Measurements from ENCODE around the gene LY6G5B. TPM values are rescaled to one million over a fixed set of nuclear protein-coding genes. Genes with fewer than 3 reads are reported as not detected.
"Not testable (repeated sequence)": the region's sequence is repeated elsewhere in the genome, so short reads cannot be mapped to it uniquely, and the experiment has no call there.

LY6G5B gene
- total RNA-seq, 1 donor from 2014 or later, result 2.6 TPM

DNA sequence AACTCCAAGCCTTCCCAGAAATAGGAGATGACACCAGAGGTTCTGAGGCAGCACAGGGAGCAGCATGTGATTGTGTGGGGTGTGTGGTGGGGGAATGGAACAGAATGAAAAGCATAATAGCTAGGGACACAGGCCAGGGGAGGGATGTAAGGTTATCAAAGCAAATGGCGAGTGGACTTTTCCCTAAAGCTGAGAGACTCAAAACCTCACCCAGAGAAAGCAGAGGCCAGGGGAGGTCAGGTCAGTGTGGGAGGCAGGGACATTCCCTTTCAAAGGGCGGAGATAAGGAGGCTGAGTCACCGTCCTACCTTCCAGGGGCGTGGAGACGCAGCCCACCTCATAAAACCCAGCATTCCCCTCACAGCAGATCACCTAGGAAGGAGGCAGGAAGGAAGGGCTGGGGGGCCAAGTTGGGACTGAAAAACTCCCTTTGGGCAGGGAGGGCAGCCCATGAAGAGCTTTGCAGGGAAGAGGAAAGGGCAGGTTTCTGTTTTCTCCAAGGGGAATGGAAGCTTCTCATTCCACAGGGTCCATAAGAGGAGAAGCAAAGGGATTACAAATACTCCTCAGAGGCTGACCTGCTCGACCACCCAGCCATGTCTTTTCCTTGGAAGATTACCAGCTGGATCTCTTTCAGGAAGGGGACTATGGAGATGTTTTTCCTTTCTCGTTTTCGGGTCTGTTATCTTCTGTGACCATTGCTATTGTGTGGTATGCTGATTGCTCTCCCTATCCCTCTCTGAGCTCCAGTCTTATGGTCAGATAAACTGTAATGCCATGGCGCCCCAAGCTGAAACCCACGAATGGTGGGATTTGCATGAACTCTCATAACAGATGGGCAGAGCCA is 20.7 kb downstream of the LY6G5B start:
- no peak for DNase-seq (ENCODE audit: low read depth)

DNA sequence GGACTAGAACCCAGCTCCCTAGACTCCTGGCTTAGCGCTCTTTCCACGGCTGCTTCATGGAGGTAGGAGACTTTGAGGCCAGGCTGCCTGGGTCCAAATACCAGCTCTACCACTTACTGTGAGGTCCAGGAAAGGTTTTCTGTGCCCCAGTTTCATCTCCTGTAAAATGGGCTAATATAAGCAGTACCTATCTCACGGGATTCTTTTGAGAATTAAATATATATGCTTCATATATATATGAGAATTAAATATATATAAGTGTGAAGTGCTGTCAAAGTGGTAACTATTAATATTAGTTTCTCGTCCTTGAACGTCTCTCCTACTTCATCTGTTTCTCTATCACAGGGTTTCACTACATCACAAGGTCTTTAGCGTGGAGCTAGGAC is 21.3 kb downstream of the LY6G5B start:
- DNase-seq (ENCODE audit: low read depth), result no peak

DNA sequence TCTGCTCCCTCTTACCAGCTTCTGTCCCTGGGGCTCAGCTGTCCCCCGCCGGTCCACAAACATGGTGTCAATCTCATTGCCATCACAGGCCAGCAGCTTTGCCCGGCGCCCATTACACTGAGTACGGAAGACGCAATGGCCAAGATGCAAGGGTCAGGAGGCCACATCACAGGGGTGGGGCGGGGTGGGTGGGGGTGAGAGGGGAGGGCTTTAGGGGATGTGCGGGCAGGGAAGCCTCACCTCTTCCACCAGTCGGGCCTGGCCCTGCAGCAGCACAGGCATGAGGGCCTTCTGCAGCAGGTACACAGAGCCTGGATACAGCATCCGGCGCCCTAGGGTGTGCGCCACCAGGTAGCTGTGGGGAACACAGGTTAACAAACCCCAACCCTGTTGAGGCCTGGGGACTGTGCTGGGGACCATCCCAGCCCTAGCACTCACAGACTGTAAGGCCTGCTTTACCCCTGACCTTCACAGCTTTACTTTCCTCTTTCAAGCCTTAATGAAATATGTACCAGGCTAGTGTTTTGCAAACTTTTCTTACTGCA is 21.9 kb downstream of the LY6G5B start:
- DNase-seq (ENCODE audit: low read depth), result no peak

DNA sequence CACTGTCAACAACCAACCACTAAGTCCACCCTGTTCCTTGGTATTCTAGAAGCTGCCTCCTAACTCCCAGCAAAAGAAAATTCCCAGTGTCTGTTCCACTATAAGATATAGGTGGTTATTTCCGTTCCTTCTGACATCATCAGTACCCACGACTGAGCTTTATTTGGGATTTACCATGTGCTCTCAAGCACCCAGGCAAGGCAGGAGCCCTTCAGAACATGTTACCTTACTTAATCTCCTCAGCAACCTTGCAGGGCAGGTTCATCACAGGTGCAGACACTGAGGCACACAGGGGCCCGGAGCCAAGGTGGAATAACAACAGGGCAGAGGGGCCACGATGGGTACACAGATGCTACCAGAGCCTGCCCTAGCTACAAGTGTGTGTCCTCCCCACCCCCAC is 22.6 kb downstream of the LY6G5B start:
- DNase-seq (ENCODE audit: low read depth), result no peak

DNA sequence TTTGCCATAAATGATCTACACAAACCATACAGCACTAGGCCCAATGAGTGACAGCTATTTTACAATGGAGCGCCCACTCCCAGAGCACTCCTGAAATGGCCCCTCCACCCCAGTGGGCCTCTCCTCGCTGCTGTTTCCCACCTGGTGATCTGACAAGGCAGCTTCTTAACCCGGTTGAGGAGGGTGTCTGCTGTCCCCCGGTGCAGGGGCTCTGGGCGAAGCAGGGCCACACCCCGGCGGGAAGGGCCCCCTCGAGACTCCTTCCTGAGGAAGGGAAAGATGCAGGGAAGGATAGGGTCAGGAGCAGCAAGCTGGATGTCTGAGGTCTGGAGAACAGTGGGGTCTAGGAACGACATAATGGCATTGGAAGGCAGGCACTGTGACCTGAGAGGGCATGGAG is 23.1 kb downstream of the LY6G5B start:
- DNase-seq (ENCODE audit: low read depth), result no peak

DNA sequence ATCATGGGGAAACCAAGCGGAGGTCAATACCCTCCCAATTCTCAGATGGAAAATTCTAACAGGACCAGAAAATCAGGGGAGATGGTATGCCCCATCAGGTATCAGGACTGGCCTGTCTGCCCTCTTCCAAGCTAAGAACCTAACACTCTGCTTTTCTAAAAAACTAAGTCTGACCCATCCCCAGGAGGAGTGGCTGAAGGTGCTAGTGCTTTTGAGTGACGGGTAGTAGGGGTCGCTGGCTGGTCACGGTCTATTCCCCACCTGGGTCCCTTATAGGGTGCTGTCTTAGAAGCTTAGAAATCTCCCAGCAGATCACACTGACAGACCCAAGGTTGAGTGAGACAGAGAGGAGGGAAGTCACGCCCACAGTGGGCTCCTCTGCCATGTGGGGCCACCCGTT is 23.8 kb downstream of the LY6G5B start:
- DNase-seq (ENCODE audit: low read depth), result no peak

DNA sequence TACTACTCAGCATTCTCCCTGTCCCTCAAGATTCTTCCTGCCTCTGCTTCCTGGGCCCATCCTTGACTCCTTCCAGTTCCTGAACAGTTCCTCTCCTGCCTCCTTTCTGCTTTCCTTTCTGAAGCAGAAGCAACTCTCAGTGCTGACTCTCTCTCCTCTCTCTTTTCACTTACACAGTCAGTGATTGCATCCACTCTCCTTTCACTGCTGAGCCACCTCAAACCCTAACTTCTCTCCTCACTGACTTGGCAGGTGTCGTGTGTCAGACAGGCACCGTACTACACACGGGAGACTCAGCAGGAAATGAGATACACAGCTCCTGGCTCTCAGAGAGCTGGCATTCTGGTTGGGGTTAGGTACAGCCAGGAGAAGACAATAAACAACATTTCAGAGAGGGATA is 27.8 kb downstream of the LY6G5B start:
- no peak for DNase-seq (ENCODE audit: low read depth)

DNA sequence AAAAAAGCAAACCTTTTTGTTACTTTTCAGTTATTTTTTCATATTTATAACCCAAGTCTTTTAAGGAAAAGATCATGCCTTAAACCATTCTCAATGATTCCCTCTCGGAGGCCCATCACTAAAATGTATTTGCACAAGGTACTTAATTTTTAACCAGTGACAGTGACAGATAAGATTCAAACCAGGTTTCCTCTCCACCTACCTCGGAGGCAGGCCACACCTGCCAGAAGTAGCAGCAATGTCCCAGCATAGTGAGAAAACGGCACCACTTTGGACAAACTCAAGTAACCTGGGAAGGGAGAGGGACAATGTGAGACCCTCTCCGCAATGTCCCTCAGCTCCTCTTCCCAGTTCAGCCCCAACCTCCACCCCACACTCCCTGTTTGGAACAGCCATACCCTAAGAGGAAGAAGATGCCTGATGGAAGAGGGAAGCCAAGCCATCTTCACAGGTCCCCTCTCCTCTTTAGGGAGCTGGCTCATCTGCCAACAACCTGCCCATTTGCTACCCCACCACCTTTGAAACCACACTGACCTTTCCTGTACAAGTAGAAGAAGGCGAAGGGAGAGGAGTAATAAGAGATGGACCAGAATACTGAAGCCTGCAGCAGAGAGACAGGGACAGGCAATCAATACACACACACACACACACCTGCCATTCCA is 31.1 kb downstream of the LY6G5B start:
- DNase-seq (ENCODE audit: low read depth), result no peak

DNA sequence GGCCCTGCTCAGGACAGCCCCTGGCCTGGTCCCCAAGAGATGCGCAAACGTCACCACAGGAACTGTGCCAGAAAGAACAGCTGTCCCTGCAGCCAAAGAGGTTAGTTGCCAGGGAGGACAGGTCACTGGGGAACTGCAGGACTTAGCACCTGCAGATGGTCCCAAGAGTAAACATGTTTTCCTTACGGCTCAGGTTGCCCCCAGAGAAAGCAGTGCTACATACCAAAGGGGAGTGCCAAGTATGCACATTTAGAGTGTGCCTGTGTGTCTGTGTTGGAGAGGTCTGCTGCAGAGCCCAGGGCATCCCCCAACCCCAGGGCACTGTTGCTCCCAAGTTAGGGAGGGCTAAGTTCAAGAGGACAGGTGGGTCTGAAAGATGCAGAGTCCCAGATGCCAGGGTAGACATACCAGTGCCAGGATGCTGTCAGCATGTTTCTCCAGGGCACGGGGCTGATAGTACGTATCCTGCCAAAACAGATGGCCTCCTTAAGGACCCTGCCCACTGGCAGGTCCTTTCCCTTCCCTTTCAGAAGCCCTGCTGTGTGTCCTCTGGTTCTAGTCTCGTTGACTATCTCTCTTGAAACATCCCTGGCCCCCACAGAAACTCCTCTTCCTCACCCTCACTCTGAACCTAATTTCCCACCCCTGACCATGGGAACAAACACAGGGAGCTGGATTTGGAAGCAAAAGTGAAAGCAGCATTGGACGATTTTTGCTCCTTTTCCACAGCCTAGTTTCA is 32.1 kb downstream of the LY6G5B start:
- no peak for DNase-seq (ENCODE audit: low read depth)

DNA sequence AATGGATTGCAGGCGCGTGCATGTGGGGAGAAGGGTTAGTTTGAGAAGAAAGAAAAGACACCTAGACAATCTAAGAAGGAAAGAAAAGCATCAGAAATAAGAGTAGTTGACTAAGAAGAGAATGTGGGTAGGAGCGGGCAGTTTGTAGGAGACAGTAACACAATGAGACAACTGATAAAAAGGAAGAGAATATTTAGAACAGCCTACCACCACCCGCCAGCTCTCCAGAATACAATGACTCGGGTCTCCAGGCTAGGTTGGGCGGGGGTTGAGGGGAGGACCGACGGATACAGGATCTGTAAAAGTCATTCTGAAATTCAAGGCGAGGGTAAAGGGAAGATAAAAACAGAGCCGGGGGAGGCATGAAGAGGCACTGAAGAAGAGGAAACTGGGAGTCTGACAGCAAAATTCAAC is 32.6 kb downstream of the LY6G5B start:
- DNase-seq (ENCODE audit: low read depth), result no peak

DNA sequence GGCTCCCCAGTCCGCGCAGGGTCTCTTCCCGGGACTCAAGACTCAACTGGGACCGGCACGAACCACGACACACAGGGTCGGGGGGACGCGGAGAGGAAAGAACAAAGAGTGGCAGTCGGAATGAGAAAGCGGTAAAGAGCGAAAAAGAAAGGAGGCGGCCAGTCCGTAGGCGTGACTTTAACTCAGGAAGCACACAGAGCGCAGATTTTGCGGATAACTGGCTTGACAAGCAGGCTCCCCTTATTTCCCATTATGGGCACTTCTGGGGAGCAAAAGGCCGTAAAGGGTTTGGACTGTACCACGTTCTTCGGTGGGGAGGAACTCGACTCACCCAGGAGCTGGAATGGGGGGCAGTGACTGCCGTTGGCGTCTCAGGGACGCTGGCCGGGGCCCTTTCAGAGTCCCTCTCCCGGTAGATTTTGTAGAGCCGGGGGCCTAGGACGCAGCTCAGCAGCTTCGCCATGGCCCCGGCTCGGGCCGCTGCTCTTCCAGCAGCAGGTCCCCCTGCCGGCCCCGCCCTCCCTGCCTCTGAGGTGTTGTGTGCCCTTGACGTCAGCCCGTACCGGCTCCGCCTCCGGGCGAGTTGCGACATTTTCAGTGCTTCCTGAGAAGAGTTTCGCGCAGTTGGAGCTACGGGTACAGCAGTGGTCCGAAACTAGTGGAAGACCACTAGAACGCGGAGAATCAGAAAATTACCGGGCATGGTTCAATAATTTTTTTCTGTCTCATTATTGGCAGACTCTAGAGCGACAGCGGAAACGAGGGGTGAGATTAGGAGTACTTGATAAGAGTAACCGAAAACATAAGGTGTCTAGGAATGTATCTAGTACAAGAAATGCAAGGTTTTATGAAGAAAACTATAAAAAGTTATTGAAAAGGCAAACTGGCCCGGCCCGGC is 33.3 kb downstream of the LY6G5B start, which contains the start of gene ABHD16A:
TSS of gene ABHD16A (minus strand) at position 506 of the 898 bp plus-strand sequence. CDS start at position 463, 43 bp downstream.
- DNase-seq (ENCODE audit: low read depth), result peak; percentile 96

DNA sequence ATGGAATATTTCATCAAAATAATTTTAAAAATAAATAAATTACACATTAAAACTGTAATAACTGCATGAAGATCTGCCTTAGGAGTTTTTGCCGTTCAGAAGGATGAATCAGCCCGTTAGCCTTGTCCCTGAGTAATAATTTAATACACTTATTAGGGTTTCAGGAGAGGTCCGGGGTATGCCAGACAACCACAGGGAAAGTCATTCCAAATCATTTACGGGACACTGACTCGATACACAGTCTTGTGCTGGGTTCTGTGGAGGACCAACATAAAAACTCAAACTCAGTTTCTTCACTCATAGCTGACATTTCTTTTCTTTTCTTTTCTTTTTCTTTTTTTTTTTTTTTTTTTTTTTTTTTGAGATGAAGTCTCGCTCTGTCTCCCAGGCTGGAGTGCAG is 36.2 kb downstream of the LY6G5B start:
- no peak for DNase-seq (ENCODE audit: low read depth)

DNA sequence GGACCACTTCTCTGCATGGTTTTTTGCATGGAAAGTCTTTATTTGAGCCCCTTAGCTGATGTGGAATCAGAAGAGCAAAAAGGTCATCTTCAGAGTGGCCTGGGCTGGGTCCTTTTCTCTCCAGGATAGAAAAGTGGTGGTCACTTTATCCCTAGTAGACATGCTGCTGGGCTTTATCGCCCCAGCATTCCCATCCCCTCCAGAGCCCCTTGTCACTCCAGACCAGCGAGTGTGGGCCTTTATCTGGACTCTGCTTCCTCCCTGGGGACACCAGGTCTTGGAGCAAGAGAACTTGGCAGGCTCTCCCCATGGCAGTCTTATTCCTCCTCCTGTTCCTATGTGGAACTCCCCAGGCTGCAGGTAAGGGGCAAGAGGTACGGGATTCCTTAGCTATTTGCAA is 36.8 kb downstream of the LY6G5B start, which contains the start of gene LY6G6F:
TSS of gene LY6G6F (plus strand) at position 268 of the 400 bp plus-strand sequence. CDS start at position 309, 41 bp downstream.
- DNase-seq (ENCODE audit: low read depth), result no peak

DNA sequence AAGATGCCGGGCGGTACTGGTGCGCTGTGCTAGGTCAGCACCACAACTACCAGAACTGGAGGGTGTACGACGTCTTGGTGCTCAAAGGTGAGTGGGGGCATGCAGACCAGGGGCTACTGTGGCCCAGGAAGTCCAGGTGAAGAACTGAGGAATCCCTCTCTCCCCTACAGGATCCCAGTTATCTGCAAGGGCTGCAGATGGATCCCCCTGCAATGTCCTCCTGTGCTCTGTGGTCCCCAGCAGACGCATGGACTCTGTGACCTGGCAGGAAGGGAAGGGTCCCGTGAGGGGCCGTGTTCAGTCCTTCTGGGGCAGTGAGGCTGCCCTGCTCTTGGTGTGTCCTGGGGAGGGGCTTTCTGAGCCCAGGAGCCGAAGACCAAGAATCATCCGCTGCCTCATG is 37.9 kb downstream of the LY6G5B start:
- DNase-seq (ENCODE audit: low read depth), result no peak

DNA sequence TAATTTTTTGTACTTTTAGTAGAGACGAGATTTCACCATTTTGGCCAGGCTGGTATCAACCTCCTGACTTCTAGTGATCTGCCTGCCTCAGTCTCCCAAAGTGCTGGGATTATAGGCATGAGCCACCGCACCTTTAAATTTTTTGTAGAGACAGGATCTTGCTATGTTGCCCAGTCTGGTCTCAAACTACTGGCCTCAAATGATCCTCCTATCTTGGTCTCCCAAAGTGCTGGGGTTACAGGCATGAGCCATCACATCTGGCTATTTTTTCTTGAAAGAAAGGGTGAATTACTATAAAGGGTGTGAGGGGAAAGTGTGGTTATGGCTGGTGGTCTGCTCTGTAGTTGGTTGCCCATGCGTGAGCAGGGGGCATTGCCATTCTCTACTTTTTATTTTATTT is 38.4 kb downstream of the LY6G5B start:
- no peak for DNase-seq (ENCODE audit: low read depth)

DNA sequence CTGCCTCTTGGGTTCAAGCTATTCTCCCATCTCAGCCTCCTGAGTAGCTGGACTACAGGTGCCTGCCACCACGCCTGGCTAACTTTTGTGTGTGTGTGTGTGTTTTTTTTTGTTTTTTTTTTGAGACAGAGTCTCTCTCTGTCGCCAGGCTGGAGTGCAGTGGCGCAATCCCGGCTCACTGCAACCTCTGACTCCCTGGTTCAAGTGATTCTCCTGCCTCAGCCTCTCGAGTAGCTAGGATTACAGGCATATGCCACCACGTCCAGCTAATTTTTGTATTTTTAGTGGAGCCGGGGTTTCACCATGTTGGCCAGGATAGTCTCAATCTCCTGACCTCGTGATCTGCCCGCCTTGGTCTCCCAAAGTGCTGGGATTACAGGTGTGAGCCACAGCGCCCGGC is 39.4 kb downstream of the LY6G5B start:
- DNase-seq (ENCODE audit: low read depth), result not testable (repeated sequence)

DNA sequence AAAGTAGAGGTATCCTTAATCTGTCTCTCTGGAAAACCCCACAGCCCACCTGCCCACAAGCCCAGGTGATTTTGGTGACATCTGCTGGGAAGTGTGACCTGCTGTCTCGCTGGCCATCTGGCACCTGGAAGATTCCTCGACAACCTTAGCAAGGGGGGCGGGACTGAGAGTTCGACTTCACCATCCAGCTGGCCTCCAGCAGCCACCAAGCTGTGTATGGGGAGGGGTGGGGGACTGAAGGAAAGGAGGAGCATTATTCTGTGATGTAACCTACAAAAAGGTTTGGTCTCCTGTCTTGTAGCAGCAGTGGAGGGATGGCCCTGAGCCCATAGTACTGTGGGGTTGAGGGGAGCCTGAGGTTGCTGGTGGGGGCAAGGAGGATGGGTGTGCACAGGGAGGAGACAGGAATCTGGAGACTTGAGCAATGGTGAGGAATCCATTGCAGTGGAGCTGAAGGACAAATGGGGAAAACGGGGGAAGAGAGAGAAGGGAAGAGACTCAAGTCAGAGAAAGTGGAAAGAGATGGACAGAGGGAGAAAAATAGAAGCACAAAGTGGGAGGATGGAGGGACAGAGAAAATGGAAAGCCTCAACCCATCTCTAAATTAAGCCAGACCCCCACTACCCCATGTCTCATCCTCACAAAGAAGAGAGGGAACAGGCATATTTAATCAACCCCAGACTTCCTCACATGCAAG is 40.9 kb downstream of the LY6G5B start:
- DNase-seq (ENCODE audit: low read depth), result no peak

DNA sequence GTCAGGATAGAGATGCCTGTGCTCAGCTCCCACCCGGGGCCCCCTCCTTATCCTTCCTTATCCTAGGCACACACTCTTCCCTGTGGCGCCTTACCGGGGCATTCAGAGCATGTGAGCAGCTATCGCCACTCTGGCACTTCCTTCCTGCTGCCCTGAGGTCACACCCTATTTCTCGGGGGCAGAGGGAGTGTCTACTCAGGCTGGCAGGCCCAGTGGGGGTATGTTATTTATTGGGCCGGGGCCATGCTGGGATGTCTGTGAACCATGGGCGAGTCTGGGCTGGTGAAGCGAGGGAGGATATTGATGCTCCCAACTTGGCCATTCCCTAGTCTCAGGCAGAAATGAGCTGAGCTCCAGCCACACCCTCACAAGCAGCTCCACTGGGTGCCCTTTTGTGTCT is 41.5 kb downstream of the LY6G5B start:
- DNase-seq (ENCODE audit: low read depth), result no peak

DNA sequence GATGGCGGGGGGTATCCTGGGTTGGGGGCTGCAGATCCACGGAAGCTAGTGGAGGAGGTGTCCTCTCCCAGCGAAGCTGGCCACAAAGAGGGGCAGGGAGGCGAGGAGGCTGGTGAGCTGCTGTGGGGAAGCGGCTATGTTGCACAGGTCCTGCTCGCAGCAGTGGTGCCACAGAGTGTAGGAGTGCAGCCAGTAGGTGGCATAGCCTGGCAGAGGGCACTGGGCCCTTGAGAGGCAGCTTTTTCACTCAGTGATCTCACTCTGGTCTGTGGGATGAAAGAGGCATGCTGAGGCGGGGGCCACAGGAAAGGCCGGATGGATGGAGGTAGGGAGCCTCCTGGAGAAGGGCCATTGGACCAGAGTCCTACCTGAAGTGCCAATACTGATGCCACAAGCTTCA is 42.5 kb downstream of the LY6G5B start:
- DNase-seq (ENCODE audit: low read depth), result no peak

DNA sequence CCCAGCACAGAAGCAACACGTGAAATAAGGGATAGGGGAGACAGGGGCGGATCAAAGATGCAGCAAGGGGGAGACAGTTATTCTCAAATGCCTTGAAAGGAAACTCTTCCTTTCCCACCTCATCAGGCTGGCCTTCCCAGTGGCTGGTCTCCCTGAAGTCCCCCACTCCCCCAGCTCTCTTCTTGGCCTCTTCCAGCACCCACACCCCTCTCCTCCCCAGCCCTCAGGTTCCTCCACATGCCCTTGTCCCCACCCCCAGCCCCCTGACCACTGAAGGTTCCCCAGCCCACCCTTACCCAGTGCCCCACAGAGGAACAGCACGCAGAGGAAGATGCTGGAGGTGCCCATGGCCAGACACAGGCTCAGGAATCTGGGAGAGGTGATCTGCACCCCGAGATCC is 43.7 kb downstream of the LY6G5B start:
- DNase-seq (ENCODE audit: low read depth), result no peak
